Trophoblast cell (in vitro differentiated cells and primary cell): ENCODE data around the gene POU6F2.

ENCODE experiments used
- DNase-seq, 2 donors: peaks; one replicate each; pipeline ENCODE4 v3.0.0-alpha.2; 2016
- H2AFZ ChIP-seq: 2 replicates; pipeline ENCODE4 v1.6.1; 2013; ENCODE audit warnings: low read length, moderate library complexity, mild to moderate bottlenecking; ENCODE audit not compliant: insufficient read depth, poor library complexity
- H2AK5ac ChIP-seq: 2 replicates; pipeline ENCODE4 v1.6.1; 2013; ENCODE audit warnings: mild to moderate bottlenecking, low read length
- H2BK120ac ChIP-seq: 2 replicates; pipeline ENCODE4 v1.6.1; 2013; ENCODE audit warnings: low read length, mild to moderate bottlenecking, moderate library complexity; ENCODE audit not compliant: insufficient read depth, poor library complexity
- H2BK12ac ChIP-seq: 2 replicates; pipeline ENCODE4 v1.6.1; 2013; ENCODE audit warnings: mild to moderate bottlenecking, low read length, moderate library complexity
- H2BK5ac ChIP-seq: 2 replicates; pipeline ENCODE4 v1.6.1; 2013; ENCODE audit warnings: low read length, low read depth, moderate library complexity, mild to moderate bottlenecking; ENCODE audit not compliant: poor library complexity
- H3K14ac ChIP-seq: 2 replicates; pipeline ENCODE4 v1.6.1; 2013; ENCODE audit warnings: mild to moderate bottlenecking, low read length
- H3K18ac ChIP-seq: 2 replicates; pipeline ENCODE4 v1.6.1; 2013; ENCODE audit warnings: mild to moderate bottlenecking, low read length
- H3K23ac ChIP-seq: 2 replicates; pipeline ENCODE4 v1.6.1; 2013; ENCODE audit warnings: low read length
- H3K27ac ChIP-seq: 2 replicates; pipeline ENCODE4 v1.5.1; 2013; ENCODE audit warnings: low read depth, mild to moderate bottlenecking, inconsistent platforms, low read length, moderate library complexity
- H3K27me3 ChIP-seq: 2 replicates; pipeline ENCODE4 v1.6.1; 2013; ENCODE audit warnings: inconsistent platforms, mild to moderate bottlenecking, low read length, moderate library complexity; ENCODE audit not compliant: insufficient read depth
- H3K36me3 ChIP-seq, 2 experiments: 1 replicate in 1 of 2; 2 replicates in 1 of 2; pipeline ENCODE4 v1.6.1; 2013; ENCODE audit warnings: low read length in 2 of 2, mild to moderate bottlenecking in 2 of 2, moderate library complexity in 1 of 2; ENCODE audit not compliant: insufficient read depth in 2 of 2, control insufficient read depth in 1 of 2
- H3K4ac ChIP-seq: 2 replicates; pipeline ENCODE4 v1.6.1; 2013; ENCODE audit warnings: low read depth, mild to moderate bottlenecking, low read length, moderate library complexity
- H3K4me1 ChIP-seq, 2 experiments: 1 replicate in 1 of 2; 2 replicates in 1 of 2; pipeline ENCODE4 v1.6.1; 2013; ENCODE audit warnings: low read length in 2 of 2, mild to moderate bottlenecking in 2 of 2, moderate library complexity in 1 of 2; ENCODE audit not compliant: insufficient read depth in 2 of 2, control insufficient read depth in 1 of 2
- H3K4me2 ChIP-seq: 2 replicates; pipeline ENCODE4 v1.6.1; 2013; ENCODE audit warnings: inconsistent platforms, mild to moderate bottlenecking, low read length, moderate library complexity
- H3K4me3 ChIP-seq: 2 replicates; pipeline ENCODE4 v1.5.1; 2013; ENCODE audit warnings: mild to moderate bottlenecking, low read depth, low read length, inconsistent platforms
- H3K79me1 ChIP-seq: one replicate; pipeline ENCODE4 v1.6.1; 2013; ENCODE audit warnings: low read length
- H3K79me2 ChIP-seq: 2 replicates; pipeline ENCODE4 v1.6.1; 2013; ENCODE audit warnings: low read length, mild to moderate bottlenecking; ENCODE audit not compliant: control insufficient read depth, insufficient read depth, poor library complexity
- H3K9ac ChIP-seq: 2 replicates; pipeline ENCODE4 v1.6.1; 2013; ENCODE audit warnings: mild to moderate bottlenecking, low read length
- H3K9me3 ChIP-seq: 2 replicates; pipeline ENCODE4 v1.6.1; 2013; ENCODE audit warnings: low read depth, mild to moderate bottlenecking, control low read depth, inconsistent platforms, low read length; ENCODE audit not compliant: insufficient read depth
- H4K12ac ChIP-seq: 2 replicates; pipeline ENCODE4 v1.6.1; 2013; ENCODE audit warnings: low read depth, mild to moderate bottlenecking, low read length, moderate library complexity
- H4K8ac ChIP-seq: 2 replicates; pipeline ENCODE4 v1.6.1; 2013; ENCODE audit warnings: low read depth, mild to moderate bottlenecking, low read length, moderate library complexity
- H4K91ac ChIP-seq: one replicate; pipeline ENCODE4 v1.6.1; 2013; ENCODE audit warnings: low read depth, mild to moderate bottlenecking, low read length, moderate library complexity
- WGBS: extraction: QIAGEN DNeasy Blood & Tissue Kit; methylation state at CpG from one replicate; pipeline ENCODE4 v1.1.7; 2013; ENCODE audit warnings: missing lambda C conversion rate; ENCODE audit not compliant: insufficient read length, insufficient coverage; ENCODE audit errors: extremely low coverage; 5-methylcytosine and 5-hydroxymethylcytosine counted together

Gene POU6F2

DNA sequence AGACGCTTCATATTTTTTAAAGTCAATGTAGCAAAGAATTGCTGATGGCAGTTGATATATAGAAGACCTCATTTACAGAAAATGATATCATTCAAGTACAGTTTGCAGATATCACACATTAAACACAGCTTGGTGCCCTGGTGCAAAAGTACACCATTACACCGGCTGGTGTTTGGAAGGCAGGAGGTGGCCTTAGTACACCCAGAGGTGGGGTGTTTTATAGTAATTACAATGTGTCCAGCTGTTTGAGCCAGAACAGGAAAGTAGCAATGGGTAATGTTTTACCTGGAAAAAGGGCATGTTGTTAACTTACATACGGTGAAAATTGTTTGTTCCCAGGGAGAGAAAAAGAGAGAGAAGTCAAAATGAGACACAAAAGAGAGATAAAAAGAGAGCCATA lies 485.5 kb downstream of the POU6F2 start:
- H3K23ac ChIP-seq: no peak overlapping the region
- H3K27me3 ChIP-seq: no peaks in the 10 kb centered on the region
- H2BK5ac ChIP-seq: no peak overlapping the region
- H3K9ac ChIP-seq: no peak overlapping the region
- H3K4me3 ChIP-seq: no peak overlapping the region
- H3K18ac ChIP-seq: no peak overlapping the region
- H3K4me1 ChIP-seq: no peaks in the 10 kb centered on the region
- no peak overlapping the region for H3K4me2 ChIP-seq
- H4K8ac ChIP-seq: no peak overlapping the region
- no peak overlapping the region for H2AFZ ChIP-seq
- H4K91ac ChIP-seq: no peak overlapping the region
- H3K14ac ChIP-seq: no peak overlapping the region
- WGBS: no CpG with 5 or more reads among the region's 3 CpGs
- H2BK120ac ChIP-seq: no peak overlapping the region
- no peak for DNase-seq
- H3K79me2 ChIP-seq: no peaks in the 10 kb centered on the region
- H3K36me3 ChIP-seq: no peaks in the 10 kb centered on the region
- H3K27ac ChIP-seq: no peak overlapping the region
- no peaks in the 10 kb centered on the region for H3K9me3 ChIP-seq
- no peak overlapping the region for H2BK12ac ChIP-seq
- no peak overlapping the region for H2AK5ac ChIP-seq
- H3K79me1 ChIP-seq: no peaks in the 10 kb centered on the region
- H3K4ac ChIP-seq: no peak overlapping the region
- H4K12ac ChIP-seq: no peak overlapping the region

DNA sequence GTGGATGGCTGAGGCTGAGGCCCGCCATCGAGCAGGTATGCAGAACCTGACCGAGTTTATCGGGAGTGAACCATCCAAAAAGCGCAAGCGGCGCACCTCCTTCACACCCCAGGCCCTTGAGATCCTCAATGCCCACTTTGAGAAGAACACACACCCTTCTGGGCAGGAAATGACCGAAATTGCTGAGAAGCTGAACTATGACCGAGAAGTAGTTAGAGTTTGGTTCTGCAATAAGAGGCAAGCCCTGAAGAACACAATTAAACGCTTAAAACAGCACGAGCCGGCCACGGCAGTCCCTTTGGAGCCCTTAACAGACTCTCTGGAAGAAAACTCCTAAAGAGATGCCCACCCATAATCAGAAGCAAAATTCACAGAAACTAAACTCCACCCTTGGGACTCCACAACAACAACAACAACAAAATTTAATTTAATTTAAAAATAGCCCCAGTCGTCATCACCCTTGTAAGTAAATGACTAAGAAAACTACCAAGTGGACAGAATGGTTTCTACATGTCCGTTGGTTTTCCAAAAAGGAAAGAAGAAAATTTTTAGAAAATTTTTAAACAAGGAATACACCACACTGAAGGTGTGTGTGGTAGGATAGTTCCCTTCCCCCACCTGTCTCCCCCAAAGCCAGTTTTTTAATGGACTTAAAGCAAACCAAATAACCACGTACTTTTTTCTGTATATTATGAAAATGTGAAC lies 486.8 kb downstream of the POU6F2 start:
- no peak overlapping the region for H3K4me2 ChIP-seq
- no CpG with 5 or more reads among the region's 16 CpGs for WGBS
- H2BK120ac ChIP-seq: no peak overlapping the region
- no peak overlapping the region for H2AFZ ChIP-seq
- H3K79me2 ChIP-seq: no peaks in the 10 kb centered on the region
- no peak overlapping the region for H3K23ac ChIP-seq
- H3K27ac ChIP-seq: no peak overlapping the region
- no peaks in the 10 kb centered on the region for H3K36me3 ChIP-seq
- no peak overlapping the region for H4K12ac ChIP-seq
- no peaks in the 10 kb centered on the region for H3K4me1 ChIP-seq
- no peak overlapping the region for H3K9ac ChIP-seq
- no peak overlapping the region for H3K14ac ChIP-seq
- no peak overlapping the region for H3K4ac ChIP-seq
- no peaks in the 10 kb centered on the region for H3K79me1 ChIP-seq
- DNase-seq: no peak
- no peak overlapping the region for H2BK12ac ChIP-seq
- H2AK5ac ChIP-seq: no peak overlapping the region
- H3K18ac ChIP-seq: no peak overlapping the region
- no peak overlapping the region for H3K4me3 ChIP-seq
- no peak overlapping the region for H4K8ac ChIP-seq
- H3K27me3 ChIP-seq: no peaks in the 10 kb centered on the region
- no peak overlapping the region for H2BK5ac ChIP-seq
- H3K9me3 ChIP-seq: no peaks in the 10 kb centered on the region
- H4K91ac ChIP-seq: no peak overlapping the region

DNA sequence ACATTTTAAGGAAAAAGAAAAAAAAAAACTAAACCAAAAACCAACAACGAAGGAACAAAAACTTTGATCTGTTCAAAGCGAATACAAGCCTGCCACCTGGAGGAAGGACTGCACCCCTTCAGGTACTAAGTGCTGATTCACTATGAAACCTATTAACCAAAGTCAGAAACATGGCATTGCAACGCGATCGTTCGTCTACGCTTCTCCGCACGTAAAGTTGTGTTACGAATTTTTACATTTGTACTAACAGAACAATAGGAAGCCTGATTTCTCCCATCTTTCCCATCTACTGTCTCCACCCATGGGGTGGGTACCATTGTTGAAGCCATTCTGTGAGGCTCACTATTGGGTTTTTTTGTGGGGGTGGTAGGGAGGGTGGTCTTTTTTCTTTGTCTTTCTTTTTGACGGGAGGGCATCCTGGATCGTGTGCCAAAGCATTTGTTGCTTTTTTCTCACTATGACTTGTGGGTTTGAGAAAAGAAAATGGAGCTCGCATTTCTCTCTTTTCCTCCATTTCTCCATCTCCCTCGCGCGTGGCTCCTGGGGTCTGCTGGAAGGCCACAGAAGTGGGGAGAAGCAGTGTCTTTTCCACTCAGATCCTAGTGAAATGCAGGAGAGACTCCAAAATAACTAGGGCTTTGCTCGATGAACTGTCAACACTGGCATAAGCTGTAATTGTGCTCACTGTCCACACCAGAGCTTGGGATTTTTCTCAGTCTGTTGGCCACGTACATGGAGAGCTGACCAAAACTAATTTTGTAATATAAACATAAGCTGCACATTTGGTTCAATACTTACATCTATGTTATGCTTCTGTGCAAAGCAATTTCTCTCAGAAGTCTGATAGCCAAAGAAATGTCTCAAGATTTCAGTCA lies 487.6 kb downstream of the POU6F2 start:
- no peaks in the 10 kb centered on the region for H3K79me2 ChIP-seq
- H4K8ac ChIP-seq: no peak overlapping the region
- no CpG with 5 or more reads among the region's 18 CpGs for WGBS
- H4K91ac ChIP-seq: no peak overlapping the region
- DNase-seq: peak; percentile 33 to 75
- no peak overlapping the region for H3K14ac ChIP-seq
- H3K27me3 ChIP-seq: no peaks in the 10 kb centered on the region
- H3K4me2 ChIP-seq: peak overlapping the region; percentile 52
- H2AK5ac ChIP-seq: no peak overlapping the region
- H3K36me3 ChIP-seq: no peaks in the 10 kb centered on the region
- H2BK120ac ChIP-seq: no peak overlapping the region
- H4K12ac ChIP-seq: no peak overlapping the region
- H3K9me3 ChIP-seq: no peaks in the 10 kb centered on the region
- no peak overlapping the region for H2AFZ ChIP-seq
- H3K79me1 ChIP-seq: no peaks in the 10 kb centered on the region
- H2BK5ac ChIP-seq: no peak overlapping the region
- no peak overlapping the region for H3K23ac ChIP-seq
- H3K18ac ChIP-seq: no peak overlapping the region
- no peak overlapping the region for H3K4ac ChIP-seq
- no peak overlapping the region for H3K9ac ChIP-seq
- H3K4me3 ChIP-seq: no peak overlapping the region
- H3K4me1 ChIP-seq: no peaks in the 10 kb centered on the region
- H3K27ac ChIP-seq: no peak overlapping the region
- no peak overlapping the region for H2BK12ac ChIP-seq

DNA sequence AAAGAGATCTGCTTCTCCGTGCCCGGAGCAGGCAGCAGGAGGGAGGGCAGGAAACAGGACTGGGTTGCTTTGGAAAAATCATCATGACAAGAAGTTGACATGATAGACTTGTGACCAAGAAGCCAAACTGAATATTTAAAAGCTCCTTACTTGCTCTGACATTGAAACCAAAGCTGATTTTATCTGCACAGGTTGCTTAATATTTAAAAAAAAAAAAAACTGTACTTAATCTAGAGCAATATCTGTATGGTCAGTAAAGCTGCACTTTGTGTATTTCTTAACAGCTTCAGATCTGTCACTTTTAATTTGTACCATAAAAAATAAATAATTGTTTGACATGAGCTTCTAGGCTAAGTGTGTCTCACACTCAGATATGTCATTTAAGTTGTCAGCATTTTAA lies 490.6 kb downstream of the POU6F2 start:
- H2AFZ ChIP-seq: no peak overlapping the region
- H4K8ac ChIP-seq: no peak overlapping the region
- no peak overlapping the region for H3K4me2 ChIP-seq
- H3K4me3 ChIP-seq: no peak overlapping the region
- H3K14ac ChIP-seq: no peak overlapping the region
- H2BK12ac ChIP-seq: no peak overlapping the region
- no peak overlapping the region for H4K12ac ChIP-seq
- no peak overlapping the region for H3K27ac ChIP-seq
- no peak overlapping the region for H3K9ac ChIP-seq
- H2BK5ac ChIP-seq: no peak overlapping the region
- H2AK5ac ChIP-seq: no peak overlapping the region
- no peaks in the 10 kb centered on the region for H3K9me3 ChIP-seq
- no peaks in the 10 kb centered on the region for H3K79me1 ChIP-seq
- DNase-seq: no peak
- no peak overlapping the region for H3K23ac ChIP-seq
- no peak overlapping the region for H2BK120ac ChIP-seq
- no peaks in the 10 kb centered on the region for H3K4me1 ChIP-seq
- WGBS: no CpG with 5 or more reads among the region's 2 CpGs
- no peak overlapping the region for H3K4ac ChIP-seq
- H3K79me2 ChIP-seq: no peaks in the 10 kb centered on the region
- no peaks in the 10 kb centered on the region for H3K27me3 ChIP-seq
- H3K18ac ChIP-seq: no peak overlapping the region
- no peak overlapping the region for H4K91ac ChIP-seq
- H3K36me3 ChIP-seq: no peaks in the 10 kb centered on the region
